ENCODE measurements around the gene TNXB. TPM values are rescaled to one million over a fixed set of nuclear protein-coding genes. Genes with fewer than 3 reads are reported as not detected.

TNXB gene
- total and polyA plus RNA-seq, 2 experiments from 2014 or later: 2.0 to 6.0 TPM

DNA sequence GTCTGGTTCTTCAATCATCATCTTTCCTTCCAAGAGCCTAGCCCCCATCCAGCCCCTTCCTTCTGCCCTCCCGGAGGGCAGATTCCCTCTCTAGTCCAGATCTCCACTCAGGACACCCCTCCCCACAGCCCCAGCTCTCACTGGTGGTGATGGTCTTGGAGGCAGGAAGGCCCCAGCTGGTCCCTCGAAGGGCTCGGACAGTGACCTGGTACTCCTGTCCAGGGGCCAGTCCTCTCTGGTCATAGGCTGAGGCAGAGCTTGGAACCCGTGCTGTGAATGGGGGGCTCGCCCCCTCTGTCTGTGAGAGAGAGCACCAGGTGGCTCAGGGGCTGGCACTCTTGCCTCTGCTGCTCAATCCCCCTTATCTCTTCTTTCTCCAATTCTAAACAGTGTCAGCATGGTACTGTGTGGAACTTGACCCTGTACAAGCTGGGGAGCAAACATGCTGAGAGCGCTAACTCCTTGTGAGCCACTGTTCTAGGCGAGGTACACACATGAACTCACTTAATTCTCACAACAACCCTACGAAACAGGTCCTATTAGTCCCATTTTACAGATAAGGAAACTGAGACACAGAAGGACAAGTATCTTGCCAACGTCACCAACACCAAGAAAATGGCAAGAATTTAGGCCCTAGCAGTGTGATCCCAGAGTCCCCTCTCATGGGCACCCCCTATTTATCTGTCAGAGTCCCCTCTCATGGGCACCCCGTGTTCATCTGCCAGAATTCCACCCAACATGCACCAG lies 19.9 kb downstream of the TNXB start:
- DNase-seq (ENCODE audit: low spot score): no peak

DNA sequence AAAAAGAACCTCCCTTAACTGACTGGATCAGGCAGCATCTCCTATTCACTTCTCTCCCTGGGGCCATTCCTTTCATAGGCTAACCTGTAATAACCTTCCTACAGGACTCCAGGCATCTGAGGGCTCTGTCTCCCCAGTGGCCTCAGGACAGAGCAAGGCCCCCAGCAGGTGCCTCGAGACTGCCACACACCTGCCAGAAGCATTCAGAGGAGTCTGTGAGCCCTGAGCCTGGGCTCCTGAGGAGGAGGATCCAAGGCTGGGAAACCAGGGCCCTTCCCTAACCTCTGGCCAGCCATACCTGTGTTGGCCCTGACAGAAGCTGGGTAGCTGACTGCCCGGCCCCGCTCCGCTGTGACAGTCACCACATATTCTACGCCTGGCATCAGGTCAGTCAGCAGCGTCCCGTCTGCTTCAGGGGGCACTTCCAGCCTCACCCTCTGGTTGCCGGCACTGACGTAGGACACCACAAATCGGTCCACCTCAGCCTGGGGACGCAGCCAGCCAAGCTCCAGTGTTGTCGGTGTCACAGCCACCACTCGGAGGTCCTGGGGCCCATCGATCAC lies 20.6 kb downstream of the TNXB start:
- Mint-ChIP-seq H3K9me3 (no peaks in the 10 kb centered on the region; the same call in 2 of the 3 replicates), H3K27ac (no peak overlapping the region; the same call in 1 of the 2 replicates), H3K36me3 (ENCODE audit: low read depth) (no peaks in the 10 kb centered on the region; the same call in 2 of the 3 replicates), H3K27me3 (ENCODE audit: insufficient read depth, low read depth, poor library complexity) (peaks cover 22% of the 10 kb centered on the region), H3K4me1 (peaks cover 16% of the 10 kb centered on the region), H3K4me3 (peak overlapping the region; percentile 62)
- Histone ChIP-seq H2AFZ (peak overlapping the region; percentile 95), H3K9me2 (ENCODE audit: insufficient read depth) (no peaks in the 10 kb centered on the region), H3K79me2 (replicated peaks; ENCODE audit: insufficient read depth) (no peaks in the 10 kb centered on the region), H3K4me1 (ENCODE audit: insufficient read depth) (peaks cover 3% of the 10 kb centered on the region; the same call in 1 of the 2 replicates), H3K4me3 (peak overlapping the region; percentile 55; the same call in 1 of the 2 replicates), H4K20me1 (replicated peaks; ENCODE audit: insufficient read depth) (no peaks in the 10 kb centered on the region), H3K4me2 (peak overlapping the region; percentile 73), H3K27me3 (ENCODE audit: insufficient read depth) (peaks cover 11% of the 10 kb centered on the region), H3F3A (replicated peaks; ENCODE audit: low read depth) (no peaks in the 10 kb centered on the region), H3K27ac (ENCODE audit: low read depth) (no peak overlapping the region), H3K36me3 (ENCODE audit: insufficient read depth) (no peaks in the 10 kb centered on the region)
- no peak for DNase-seq (ENCODE audit: low spot score)
- ATAC-seq: peak; percentile 33
- TF ChIP-seq ZNF114 (CRISPR knock-in tag; IDR thresholded peaks at IDR 0.05) (no peak), NANOG (IDR thresholded peaks at IDR 0.05; ENCODE audit: borderline replicate concordance) (no peak), EZH2 (IDR thresholded peaks at IDR 0.05; ENCODE audit: low read depth, unreplicated experiment) (no peak), POLR2AphosphoS5 (IDR thresholded peaks at IDR 0.05; ENCODE audit: low read depth) (no peak), STAT1 (IDR thresholded peaks at IDR 0.05; ENCODE audit: unreplicated experiment) (no peak), CREB1 (CRISPR knock-in tag; IDR thresholded peaks at IDR 0.05; ENCODE audit: low read depth) (no peak)
- TF ChIP-seq, protein P1, sequence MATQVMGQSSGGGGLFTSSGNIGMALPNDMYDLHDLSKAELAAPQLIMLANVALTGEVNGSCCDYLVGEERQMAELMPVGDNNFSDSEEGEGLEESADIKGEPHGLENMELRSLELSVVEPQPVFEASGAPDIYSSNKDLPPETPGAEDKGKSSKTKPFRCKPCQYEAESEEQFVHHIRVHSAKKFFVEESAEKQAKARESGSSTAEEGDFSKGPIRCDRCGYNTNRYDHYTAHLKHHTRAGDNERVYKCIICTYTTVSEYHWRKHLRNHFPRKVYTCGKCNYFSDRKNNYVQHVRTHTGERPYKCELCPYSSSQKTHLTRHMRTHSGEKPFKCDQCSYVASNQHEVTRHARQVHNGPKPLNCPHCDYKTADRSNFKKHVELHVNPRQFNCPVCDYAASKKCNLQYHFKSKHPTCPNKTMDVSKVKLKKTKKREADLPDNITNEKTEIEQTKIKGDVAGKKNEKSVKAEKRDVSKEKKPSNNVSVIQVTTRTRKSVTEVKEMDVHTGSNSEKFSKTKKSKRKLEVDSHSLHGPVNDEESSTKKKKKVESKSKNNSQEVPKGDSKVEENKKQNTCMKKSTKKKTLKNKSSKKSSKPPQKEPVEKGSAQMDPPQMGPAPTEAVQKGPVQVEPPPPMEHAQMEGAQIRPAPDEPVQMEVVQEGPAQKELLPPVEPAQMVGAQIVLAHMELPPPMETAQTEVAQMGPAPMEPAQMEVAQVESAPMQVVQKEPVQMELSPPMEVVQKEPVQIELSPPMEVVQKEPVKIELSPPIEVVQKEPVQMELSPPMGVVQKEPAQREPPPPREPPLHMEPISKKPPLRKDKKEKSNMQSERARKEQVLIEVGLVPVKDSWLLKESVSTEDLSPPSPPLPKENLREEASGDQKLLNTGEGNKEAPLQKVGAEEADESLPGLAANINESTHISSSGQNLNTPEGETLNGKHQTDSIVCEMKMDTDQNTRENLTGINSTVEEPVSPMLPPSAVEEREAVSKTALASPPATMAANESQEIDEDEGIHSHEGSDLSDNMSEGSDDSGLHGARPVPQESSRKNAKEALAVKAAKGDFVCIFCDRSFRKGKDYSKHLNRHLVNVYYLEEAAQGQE (IDR thresholded peaks at IDR 0.05; ENCODE audit: unreplicated experiment): no peak
- TF ChIP-seq, protein P2, sequence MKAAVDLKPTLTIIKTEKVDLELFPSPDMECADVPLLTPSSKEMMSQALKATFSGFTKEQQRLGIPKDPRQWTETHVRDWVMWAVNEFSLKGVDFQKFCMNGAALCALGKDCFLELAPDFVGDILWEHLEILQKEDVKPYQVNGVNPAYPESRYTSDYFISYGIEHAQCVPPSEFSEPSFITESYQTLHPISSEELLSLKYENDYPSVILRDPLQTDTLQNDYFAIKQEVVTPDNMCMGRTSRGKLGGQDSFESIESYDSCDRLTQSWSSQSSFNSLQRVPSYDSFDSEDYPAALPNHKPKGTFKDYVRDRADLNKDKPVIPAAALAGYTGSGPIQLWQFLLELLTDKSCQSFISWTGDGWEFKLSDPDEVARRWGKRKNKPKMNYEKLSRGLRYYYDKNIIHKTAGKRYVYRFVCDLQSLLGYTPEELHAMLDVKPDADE (IDR thresholded peaks at IDR 0.05): no peak
- TF ChIP-seq, protein P3, sequence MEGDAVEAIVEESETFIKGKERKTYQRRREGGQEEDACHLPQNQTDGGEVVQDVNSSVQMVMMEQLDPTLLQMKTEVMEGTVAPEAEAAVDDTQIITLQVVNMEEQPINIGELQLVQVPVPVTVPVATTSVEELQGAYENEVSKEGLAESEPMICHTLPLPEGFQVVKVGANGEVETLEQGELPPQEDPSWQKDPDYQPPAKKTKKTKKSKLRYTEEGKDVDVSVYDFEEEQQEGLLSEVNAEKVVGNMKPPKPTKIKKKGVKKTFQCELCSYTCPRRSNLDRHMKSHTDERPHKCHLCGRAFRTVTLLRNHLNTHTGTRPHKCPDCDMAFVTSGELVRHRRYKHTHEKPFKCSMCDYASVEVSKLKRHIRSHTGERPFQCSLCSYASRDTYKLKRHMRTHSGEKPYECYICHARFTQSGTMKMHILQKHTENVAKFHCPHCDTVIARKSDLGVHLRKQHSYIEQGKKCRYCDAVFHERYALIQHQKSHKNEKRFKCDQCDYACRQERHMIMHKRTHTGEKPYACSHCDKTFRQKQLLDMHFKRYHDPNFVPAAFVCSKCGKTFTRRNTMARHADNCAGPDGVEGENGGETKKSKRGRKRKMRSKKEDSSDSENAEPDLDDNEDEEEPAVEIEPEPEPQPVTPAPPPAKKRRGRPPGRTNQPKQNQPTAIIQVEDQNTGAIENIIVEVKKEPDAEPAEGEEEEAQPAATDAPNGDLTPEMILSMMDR (conservative IDR thresholded peaks at IDR 0.05; ENCODE audit: low read depth in 2 of 2): no peak

More for the DNA sequence above, 19.9 kb downstream of the TNXB start:
- no peaks in the 10 kb centered on the region for H4K20me1 ChIP-seq (replicated peaks; ENCODE audit: insufficient read depth)
- Mint-ChIP-seq H3K27ac (no peak overlapping the region), H3K27me3 (ENCODE audit: insufficient read depth, low read depth, poor library complexity) (peaks cover 18% of the 10 kb centered on the region), H3K4me3 (no peak overlapping the region; the same call in 2 of the 3 replicates), H3K36me3 (ENCODE audit: low read depth) (no peaks in the 10 kb centered on the region; the same call in 2 of the 3 replicates), H3K4me1 (peaks cover 16% of the 10 kb centered on the region), H3K9me3 (no peaks in the 10 kb centered on the region; the same call in 2 of the 3 replicates)
- H3K27me3 ChIP-seq (ENCODE audit: insufficient read depth): peaks cover 11% of the 10 kb centered on the region
- H2AFZ ChIP-seq: no peak overlapping the region
- H3K4me3 ChIP-seq: no peak overlapping the region
- ATAC-seq: no peak
- no peaks in the 10 kb centered on the region for H3K79me2 ChIP-seq (replicated peaks; ENCODE audit: insufficient read depth)
- H3K4me1 ChIP-seq (ENCODE audit: insufficient read depth): peaks cover 3% of the 10 kb centered on the region; the same call in 1 of the 2 replicates
- no peaks in the 10 kb centered on the region for H3F3A ChIP-seq (replicated peaks; ENCODE audit: low read depth)
- no peaks in the 10 kb centered on the region for H3K9me2 ChIP-seq (ENCODE audit: insufficient read depth)
- TF ChIP-seq EZH2phosphoT487 (IDR thresholded peaks at IDR 0.05; ENCODE audit: unreplicated experiment) (no peak), ZNF114 (CRISPR knock-in tag; IDR thresholded peaks at IDR 0.05) (no peak), NANOG (IDR thresholded peaks at IDR 0.05; ENCODE audit: borderline replicate concordance) (no peak), JUNB (IDR thresholded peaks at IDR 0.05; ENCODE audit: unreplicated experiment) (no peak)
- TF ChIP-seq, protein P1 (IDR thresholded peaks at IDR 0.05; ENCODE audit: unreplicated experiment): no peak
- H3K36me3 ChIP-seq (ENCODE audit: insufficient read depth): no peaks in the 10 kb centered on the region
- no peak overlapping the region for H3K27ac ChIP-seq (ENCODE audit: low read depth)
- H3K4me2 ChIP-seq: no peak overlapping the region
